MM.1S (cell line): ENCODE measurements around the gene FMOD.

Experiments used
- DNase-seq: peaks from one replicate; pipeline ENCODE4 v3.0.0-alpha.2; 2015
- H2AFZ ChIP-seq: fragments of 300-600 bp; sonication (generic); 2 replicates; pipeline ENCODE4 v1.6.0; 2016; ENCODE audit warnings: antibody characterized with exemption, low read length
- H3F3A ChIP-seq: fragments of 300-600 bp; sonication (generic); 2 replicates; pipeline ENCODE4 v1.6.1; 2016; ENCODE audit warnings: mild to moderate bottlenecking, antibody characterized with exemption, low read length, moderate library complexity, mixed read lengths; ENCODE audit not compliant: insufficient read depth
- H3K27ac ChIP-seq: fragments of 300-600 bp; sonication (generic); 2 replicates; pipeline ENCODE4 v1.5.1; 2016; ENCODE audit warnings: mild to moderate bottlenecking, low read length
- H3K27me3 ChIP-seq: fragments of 300-600 bp; sonication (generic); replicated peaks from 2 replicates; pipeline ENCODE4 v1.6.0; 2016; ENCODE audit warnings: low read length; ENCODE audit not compliant: insufficient read depth
- H3K36me3 ChIP-seq: fragments of 300-600 bp; sonication (generic); replicated peaks from 2 replicates; pipeline ENCODE4 v1.6.1; 2016; ENCODE audit warnings: mild to moderate bottlenecking, low read length, mixed read lengths; ENCODE audit not compliant: insufficient read depth
- H3K4me1 ChIP-seq: fragments of 300-600 bp; sonication (generic); 2 replicates; pipeline ENCODE4 v1.6.1; 2016; ENCODE audit warnings: low read length, mixed read lengths
- H3K4me2 ChIP-seq: fragments of 300-600 bp; sonication (generic); 2 replicates; pipeline ENCODE4 v1.6.0; 2016; ENCODE audit warnings: low read depth, low read length
- H3K4me3 ChIP-seq: fragments of 300-600 bp; sonication (generic); 2 replicates; pipeline ENCODE4 v1.5.1; 2016; ENCODE audit warnings: low read length, mixed read lengths
- H3K79me2 ChIP-seq: fragments of 300-600 bp; sonication (generic); 2 replicates; pipeline ENCODE4 v1.6.1; 2016; ENCODE audit warnings: mixed run types, low read length, mixed read lengths
- H3K9ac ChIP-seq: fragments of 300-600 bp; sonication (generic); 2 replicates; pipeline ENCODE4 v1.6.1; 2016; ENCODE audit warnings: low read length, mixed read lengths
- H3K9me2 ChIP-seq: fragments of 300-600 bp; sonication (generic); replicated peaks from 2 replicates; pipeline ENCODE4 v1.6.1; 2016; ENCODE audit warnings: mild to moderate bottlenecking, low read length, mixed read lengths; ENCODE audit not compliant: insufficient read depth
- H3K9me3 ChIP-seq: fragments of 300-600 bp; sonication (generic); replicated peaks from 2 replicates; pipeline ENCODE4 v1.6.1; 2016; ENCODE audit warnings: mild to moderate bottlenecking, low read length, mixed read lengths; ENCODE audit not compliant: insufficient read depth
- H4K20me1 ChIP-seq: fragments of 300-600 bp; sonication (generic); 2 replicates; pipeline ENCODE4 v1.6.1; 2016; ENCODE audit warnings: mild to moderate bottlenecking, low read length, moderate library complexity, mixed read lengths; ENCODE audit not compliant: insufficient read depth
- CTCF ChIP-seq: fragments of 300-600 bp; sonication (generic); IDR thresholded peaks from 2 replicates; pipeline ENCODE4 v1.5.1; 2016; ENCODE audit warnings: antibody characterized with exemption, low read length, mixed read lengths
- EZH2 ChIP-seq: fragments of 300-600 bp; sonication (generic); optimal IDR thresholded peaks from 2 replicates; pipeline ENCODE3; 2017; ENCODE audit warnings: low read depth, mild to moderate bottlenecking, antibody characterized with exemption, low read length, mixed read lengths
- EZH2phosphoT487 ChIP-seq: fragments of 300-600 bp; sonication (generic); IDR thresholded peaks from 2 replicates; pipeline ENCODE4 v1.6.1; 2018; ENCODE audit warnings: antibody characterized with exemption, low read length

Gene FMOD

GRCh38 chr1:203305809-203306088, 45.2 kb downstream of the FMOD start:
- H3K4me1 ChIP-seq = peaks cover 56% of the 10 kb centered on the region
- no peaks in the 10 kb centered on the region for H3K9me2 ChIP-seq
- H3K9me3 ChIP-seq = no peaks in the 10 kb centered on the region
- H3K27ac ChIP-seq = peak overlapping the region; percentile 83
- peaks cover 74% of the 10 kb centered on the region for H3K79me2 ChIP-seq
- no peak for TF ChIP-seq EZH2phosphoT487
- TF ChIP-seq EZH2 = no peak
- no peak for TF ChIP-seq CTCF
- H3K4me2 ChIP-seq = peak overlapping the region; percentile 95
- peaks cover 83% of the 10 kb centered on the region for H3F3A ChIP-seq
- H2AFZ ChIP-seq = no peak overlapping the region
- peak; percentile 42 for DNase-seq
- peaks cover 44% of the 10 kb centered on the region for H4K20me1 ChIP-seq
- H3K4me3 ChIP-seq = peak overlapping the region; percentile 89
- peak overlapping the region; percentile 93 for H3K9ac ChIP-seq
- H3K27me3 ChIP-seq = no peaks in the 10 kb centered on the region
- peaks cover 26% of the 10 kb centered on the region for H3K36me3 ChIP-seq

- Histone ChIP-seq H3K9ac (peak within 1 kb of the TSS; percentile 95), H3K27ac (peak within 1 kb of the TSS; percentile 88), H3K27me3 (no peaks in the 10 kb centered on the region), H3K9me3 (no peaks in the 10 kb centered on the region), H3K4me3 (peak within 1 kb of the TSS; percentile 89), H3K4me2 (peak within 1 kb of the TSS; percentile 99), H3K4me1 (peaks cover 62% of the 10 kb centered on the region), H4K20me1 (peaks cover 44% of the 10 kb centered on the region), H3F3A (peaks cover 83% of the 10 kb centered on the region), H2AFZ (no peak within 1 kb of the TSS), H3K79me2 (peaks cover 74% of the 10 kb centered on the region), H3K9me2 (no peaks in the 10 kb centered on the region), H3K36me3 (peaks cover 26% of the 10 kb centered on the region)
- TF ChIP-seq EZH2phosphoT487 (no peak), EZH2 (no peak), CTCF (no peak)
- peak; percentile 98 for DNase-seq
These were observed 45.8 kb downstream of the FMOD start, which contains the start of gene BTG2 for GRCh38 chr1:203304919-203305808. Gene BTG2, plus strand, starts transcription at chr1:203305519. Its CDS starts 88 bp downstream, at chr1:203305607.

- peak overlapping the region; percentile 79 for H3K4me3 ChIP-seq
- peaks cover 82% of the 10 kb centered on the region for H3F3A ChIP-seq
- TF ChIP-seq EZH2 (no peak), EZH2phosphoT487 (no peak), CTCF (no peak)
- peak overlapping the region; percentile 95 for H3K9ac ChIP-seq
- no peak for DNase-seq
- H3K36me3 ChIP-seq = peaks cover 26% of the 10 kb centered on the region
- no peaks in the 10 kb centered on the region for H3K27me3 ChIP-seq
- peaks cover 39% of the 10 kb centered on the region for H4K20me1 ChIP-seq
- H3K27ac ChIP-seq = peak overlapping the region; percentile 88
- H3K9me3 ChIP-seq = no peaks in the 10 kb centered on the region
- H3K4me1 ChIP-seq = peaks cover 66% of the 10 kb centered on the region
- H3K4me2 ChIP-seq = peak overlapping the region; percentile 99
- no peaks in the 10 kb centered on the region for H3K9me2 ChIP-seq
- H3K79me2 ChIP-seq = peaks cover 69% of the 10 kb centered on the region
- H2AFZ ChIP-seq = no peak overlapping the region
These were observed 46.5 kb downstream of the FMOD start for GRCh38 chr1:203304391-203304918.
